HG02759 (cell line): Measurements from ENCODE around the gene MEF2A.

ENCODE experiments used
- ATAC-seq: cut with Tn5 transposase; IDR thresholded peaks from one replicate; pipeline ENCODE4 v1.9.1; 2021; ENCODE audit warnings: mild to moderate bottlenecking, moderate library complexity; ENCODE audit not compliant: unreplicated experiment

Gene MEF2A

DNA sequence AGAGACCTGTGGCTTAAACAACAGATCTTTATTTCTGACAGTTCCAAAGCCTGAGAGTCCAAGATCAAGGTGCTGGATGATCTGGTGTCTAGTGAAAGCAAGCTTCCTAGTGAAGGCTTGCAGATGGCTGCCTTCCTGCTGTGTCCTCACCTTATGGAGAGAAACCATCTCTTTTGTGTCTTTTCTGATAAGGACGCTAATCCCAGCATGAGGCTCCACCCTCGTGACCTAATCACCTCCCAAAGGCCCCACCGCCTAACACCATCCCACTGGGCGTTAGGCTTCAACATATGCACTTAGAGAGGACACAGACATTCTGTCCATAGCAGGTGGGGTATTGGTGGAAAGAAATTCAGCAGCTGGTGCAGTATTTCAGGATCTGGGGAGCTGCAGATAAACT lies 187.3 kb downstream of the MEF2A start:
- ATAC-seq = no peak

GRCh38 chr15:99755692-99756409 lies 190.1 kb downstream of the MEF2A start:
- ATAC-seq = peak; percentile 88

DNA sequence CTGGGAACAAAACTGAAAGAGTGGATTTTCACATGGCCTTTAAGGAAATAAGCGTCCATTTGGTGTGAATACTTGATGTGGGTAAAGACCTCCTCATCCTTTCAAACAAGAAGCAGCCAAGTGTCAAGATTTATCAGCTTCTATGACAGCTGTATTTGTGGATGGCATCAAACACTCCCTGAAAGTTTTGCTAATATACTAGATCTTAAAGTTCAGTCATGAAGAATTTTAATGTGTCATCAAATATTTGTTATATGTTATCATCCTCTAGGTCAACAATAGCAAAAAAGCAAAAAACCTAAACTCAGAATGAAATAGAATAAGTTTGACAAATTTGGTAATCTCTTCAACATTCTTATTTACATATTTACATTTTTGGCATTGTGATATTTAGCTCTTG lies 196.5 kb downstream of the MEF2A start:
- no peak for ATAC-seq

GRCh38 chr15:99763827-99764226 lies 198.0 kb downstream of the MEF2A start:
- no peak for ATAC-seq

- no peak for ATAC-seq
Observed at GRCh38 chr15:99764522-99764921, 198.7 kb downstream of the MEF2A start.
